Activated T-cell treated with anti-CD3 and anti-CD28 coated beads, Interleukin-2, amount 50 U/mL, for 72 hours (primary cell): ENCODE results near the gene SCNN1A. TPM values are rescaled to one million over a fixed set of nuclear protein-coding genes. Genes with fewer than 3 reads are reported as not detected.

Source experiments
- ATAC-seq, 2 donors: fragments of 150-1000 bp; cut with Tn5 transposase; replicated peaks in 1 of 2; 2 replicates each; pipeline ENCODE4 v1.10.0; 2021; ENCODE audit warnings: moderate library complexity in 2 of 2, mild to moderate bottlenecking in 1 of 2
- DNase-seq, 2 donors: peaks; one replicate each; pipeline ENCODE4 v3.0.0; 2021 to 2022; ENCODE audit warnings: mixed read lengths in 1 of 2
- H3K27ac Mint-ChIP-seq: one replicate; pipeline ENCODE4 v1.8.0; 2022; ENCODE audit warnings: mild to moderate bottlenecking, moderate library complexity, mixed read lengths
- H3K27me3 Mint-ChIP-seq: one replicate; pipeline ENCODE4 v1.8.0; 2022; ENCODE audit warnings: low read depth, mixed read lengths
- H3K36me3 Mint-ChIP-seq, 2 donors: one replicate each; pipeline ENCODE4 v1.8.0; 2022; ENCODE audit warnings: mixed read lengths in 2 of 2, mild to moderate bottlenecking in 1 of 2; ENCODE audit not compliant: insufficient read depth in 2 of 2
- H3K4me1 Mint-ChIP-seq: one replicate; pipeline ENCODE4 v1.8.0; 2022; ENCODE audit warnings: low read depth, mixed read lengths
- H3K4me3 Mint-ChIP-seq, 2 donors: one replicate each; pipeline ENCODE4 v1.8.0; 2022; ENCODE audit warnings: mild to moderate bottlenecking in 2 of 2, mixed read lengths in 2 of 2, moderate library complexity in 2 of 2
- H3K9me3 Mint-ChIP-seq, 2 donors: one replicate each; pipeline ENCODE4 v1.8.0; 2022; ENCODE audit warnings: mixed read lengths in 2 of 2
- total RNA-seq, 2 donors: library from RNA; stranded (reverse); gene quantifications; one replicate each; pipeline ENCODE4 v1.2.3, GENCODE V29; 2022

SCNN1A gene
- total RNA-seq, 2 donors from 2014 or later = 0.29 to 0.67 TPM

DNA sequence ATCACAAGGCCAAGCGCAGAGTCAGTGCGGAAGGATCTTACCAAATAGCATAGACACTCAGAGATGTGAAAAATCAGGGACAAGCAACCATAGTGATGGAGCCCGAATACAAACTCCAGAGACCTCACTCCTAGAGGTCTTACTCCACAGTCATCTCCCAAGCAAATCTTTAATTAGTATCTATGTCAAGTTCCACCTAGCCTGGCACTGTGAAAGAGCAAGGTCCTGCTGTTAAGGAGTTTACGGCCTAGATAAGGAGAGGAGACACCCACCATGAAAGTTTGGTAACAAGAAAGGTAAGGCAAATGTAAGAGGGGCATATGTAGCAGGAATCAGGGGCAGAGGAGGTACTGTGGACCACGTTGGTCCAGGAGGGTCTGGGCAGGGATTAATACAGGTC, 72.3 kb downstream of the SCNN1A start:
- H3K4me1 Mint-ChIP-seq = no peaks in the 10 kb centered on the region
- no peak for ATAC-seq

DNA sequence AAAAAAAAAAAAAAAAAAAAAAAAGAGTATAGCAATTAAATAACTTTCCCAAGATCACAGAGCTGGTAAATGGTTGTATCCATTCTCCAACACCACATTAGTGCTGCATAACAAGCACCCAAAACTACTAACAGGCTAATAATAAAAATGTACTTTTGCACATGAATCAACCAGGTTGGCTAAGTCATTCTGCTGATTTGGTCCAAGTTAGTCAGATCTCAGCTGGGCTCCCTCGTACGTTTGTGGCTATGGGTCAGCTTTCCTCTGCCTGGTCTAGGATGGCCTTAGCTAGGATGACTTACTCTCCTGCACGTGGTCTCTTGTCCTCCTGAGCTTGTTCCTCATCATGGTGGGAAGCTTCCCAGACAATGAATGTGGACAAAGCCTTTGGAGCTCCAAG, 72.7 kb downstream of the SCNN1A start:
- Mint-ChIP-seq H3K4me1 (no peaks in the 10 kb centered on the region), H3K36me3 (no peaks in the 10 kb centered on the region), H3K27me3 (no peaks in the 10 kb centered on the region), H3K4me3 (no peak overlapping the region), H3K27ac (no peak overlapping the region), H3K9me3 (no peaks in the 10 kb centered on the region)
- ATAC-seq (no peak), DNase-seq (no peak)

More for the DNA sequence above, 72.3 kb downstream of the SCNN1A start:
- Mint-ChIP-seq H3K9me3 (no peaks in the 10 kb centered on the region), H3K27ac (no peak overlapping the region), H3K27me3 (no peaks in the 10 kb centered on the region), H3K4me3 (no peak overlapping the region), H3K36me3 (no peaks in the 10 kb centered on the region)
- no peak for DNase-seq

DNA sequence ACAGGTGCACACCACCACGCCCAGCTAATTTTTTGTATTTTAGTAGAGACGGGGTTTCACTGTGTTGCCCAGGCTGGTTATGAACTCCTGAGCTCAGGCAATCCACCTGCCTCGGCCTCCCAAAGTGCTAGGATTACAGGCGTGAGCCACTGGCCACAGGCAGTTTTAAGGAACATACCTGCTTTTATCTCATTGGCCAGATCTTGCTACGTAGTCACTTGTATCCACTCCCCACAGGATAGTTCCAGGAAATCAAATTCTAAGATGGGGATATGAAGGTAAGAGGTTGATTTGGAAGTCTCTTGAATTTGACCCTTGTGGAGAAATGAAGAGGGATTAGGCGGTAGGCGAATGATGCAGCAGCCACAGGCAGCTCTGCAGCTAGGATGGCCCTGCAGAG, 73.6 kb downstream of the SCNN1A start:
- DNase-seq (no peak), ATAC-seq (no peak)
- Mint-ChIP-seq H3K4me3 (no peak overlapping the region), H3K27me3 (no peaks in the 10 kb centered on the region), H3K27ac (no peak overlapping the region), H3K4me1 (no peaks in the 10 kb centered on the region), H3K36me3 (no peaks in the 10 kb centered on the region), H3K9me3 (no peaks in the 10 kb centered on the region)

DNA sequence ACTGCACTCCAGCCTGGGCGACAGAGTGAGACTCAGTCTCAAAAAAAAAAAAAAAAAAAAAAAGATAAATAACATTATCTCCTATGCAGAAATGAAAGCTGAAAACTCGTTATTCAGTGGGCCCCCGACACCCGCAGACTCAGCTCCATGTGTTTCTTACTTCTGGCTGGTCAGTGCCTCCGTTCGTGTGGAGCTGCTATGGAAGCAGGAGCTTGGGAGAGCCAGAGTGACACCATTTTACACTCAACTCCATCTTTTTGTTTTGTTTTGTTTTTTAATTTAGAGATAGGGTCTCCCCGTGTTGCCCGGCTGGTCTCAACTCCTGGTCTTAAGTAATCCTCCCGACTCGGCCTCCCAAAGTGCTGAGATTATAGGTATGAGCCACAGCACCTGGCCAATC, 78.2 kb downstream of the SCNN1A start:
- no peaks in the 10 kb centered on the region for H3K36me3 Mint-ChIP-seq
- no peak overlapping the region for H3K4me3 Mint-ChIP-seq

More for the DNA sequence above, 78.2 kb downstream of the SCNN1A start:
- no peak overlapping the region for H3K27ac Mint-ChIP-seq
- H3K27me3 Mint-ChIP-seq = no peaks in the 10 kb centered on the region
- H3K4me1 Mint-ChIP-seq = no peaks in the 10 kb centered on the region
- no peaks in the 10 kb centered on the region for H3K9me3 Mint-ChIP-seq
- DNase-seq (no peak), ATAC-seq (no peak)

Other genes starting within 250 kb of the SCNN1A start
- 1 to 10 TPM; 6.1 to 8.4 TPM for gene CD9, start 175.2 kb downstream of the SCNN1A start, total RNA-seq
- not detected for gene PLEKHG6, start 64.9 kb downstream of the SCNN1A start, total RNA-seq
- 10 to 100 TPM; 48.4 to 52.1 TPM for gene TNFRSF1A, start 33.5 kb downstream of the SCNN1A start, total RNA-seq
- gene LTBR, start 8.6 kb upstream of the SCNN1A start, total RNA-seq = 1 to 10 TPM; 1.3 to 1.9 TPM
- gene CD27, start 69.4 kb upstream of the SCNN1A start, total RNA-seq = 10 to 100 TPM; 53.1 to 90.5 TPM
- gene TAPBPL, start 76.5 kb upstream of the SCNN1A start, total RNA-seq = 10 to 100 TPM; 26.0 to 29.6 TPM
- 10 to 100 TPM; 51.2 to 53.1 TPM for gene VAMP1, start 95.1 kb upstream of the SCNN1A start, total RNA-seq
- gene MRPL51, start 117.7 kb upstream of the SCNN1A start, total RNA-seq = 100 to 1,000 TPM; 170 to 179 TPM
- 100 to 1,000 TPM; 156 to 168 TPM for gene NCAPD2, start 118.5 kb upstream of the SCNN1A start, total RNA-seq
- 1,000 to 10,000 TPM; 4,101 to 4,234 TPM for gene GAPDH, start 159.0 kb upstream of the SCNN1A start, total RNA-seq
- gene IFFO1, start 180.5 kb upstream of the SCNN1A start, total RNA-seq = 10 to 100 TPM; 14.2 to 17.0 TPM
- 10 to 100 TPM; 76.9 to 89.8 TPM for gene NOP2, start 192.7 kb upstream of the SCNN1A start, total RNA-seq
- 100 to 1,000 TPM; 292 to 299 TPM for gene CHD4, start 231.8 kb upstream of the SCNN1A start, total RNA-seq